ENCODE data around the gene RNU6-9.

DNA sequence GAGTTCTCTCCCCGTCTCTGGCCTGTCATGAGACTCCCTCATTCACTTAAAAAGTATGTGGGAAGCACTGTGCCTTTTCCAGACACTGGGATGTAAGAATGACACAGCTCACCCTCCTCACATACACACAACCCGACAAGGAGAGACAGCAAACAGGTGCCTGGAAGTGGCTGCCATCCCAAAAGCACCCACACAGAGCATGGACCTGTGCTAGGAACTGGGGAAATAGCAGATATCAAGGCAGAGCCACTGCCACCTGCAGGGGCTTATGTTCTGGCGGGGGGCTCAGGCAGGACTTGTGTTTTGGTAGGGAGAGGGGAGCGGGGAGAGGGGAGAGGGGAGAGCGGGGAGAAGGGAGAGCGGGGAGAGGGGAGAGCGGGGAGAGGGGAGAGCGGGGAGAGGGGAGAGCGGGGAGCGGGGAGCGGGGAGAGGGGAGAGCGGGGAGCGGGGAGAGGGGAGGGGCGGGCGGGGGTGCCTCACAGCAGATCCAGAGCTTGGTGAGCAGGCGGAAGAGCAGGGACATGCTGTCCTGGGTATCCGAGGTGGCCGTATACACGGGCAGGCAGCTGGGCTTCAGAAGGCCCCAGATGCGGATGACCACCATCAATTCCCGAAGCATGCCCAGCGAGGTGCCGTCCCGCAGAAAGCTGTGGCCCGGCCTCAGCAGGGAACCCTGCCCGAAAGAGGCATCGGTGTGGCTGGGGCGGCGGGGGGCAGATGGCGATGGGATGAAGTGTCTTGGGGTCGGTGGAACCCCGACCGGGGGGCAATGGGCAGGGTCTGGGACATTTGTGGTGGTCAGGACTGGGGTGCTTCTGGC is 21.6 kb upstream of the RNU6-9 start:
- TF ChIP-seq POLR2A (IDR thresholded peaks at IDR 0.05) = no peak
- TF ChIP-seq, protein P1, sequence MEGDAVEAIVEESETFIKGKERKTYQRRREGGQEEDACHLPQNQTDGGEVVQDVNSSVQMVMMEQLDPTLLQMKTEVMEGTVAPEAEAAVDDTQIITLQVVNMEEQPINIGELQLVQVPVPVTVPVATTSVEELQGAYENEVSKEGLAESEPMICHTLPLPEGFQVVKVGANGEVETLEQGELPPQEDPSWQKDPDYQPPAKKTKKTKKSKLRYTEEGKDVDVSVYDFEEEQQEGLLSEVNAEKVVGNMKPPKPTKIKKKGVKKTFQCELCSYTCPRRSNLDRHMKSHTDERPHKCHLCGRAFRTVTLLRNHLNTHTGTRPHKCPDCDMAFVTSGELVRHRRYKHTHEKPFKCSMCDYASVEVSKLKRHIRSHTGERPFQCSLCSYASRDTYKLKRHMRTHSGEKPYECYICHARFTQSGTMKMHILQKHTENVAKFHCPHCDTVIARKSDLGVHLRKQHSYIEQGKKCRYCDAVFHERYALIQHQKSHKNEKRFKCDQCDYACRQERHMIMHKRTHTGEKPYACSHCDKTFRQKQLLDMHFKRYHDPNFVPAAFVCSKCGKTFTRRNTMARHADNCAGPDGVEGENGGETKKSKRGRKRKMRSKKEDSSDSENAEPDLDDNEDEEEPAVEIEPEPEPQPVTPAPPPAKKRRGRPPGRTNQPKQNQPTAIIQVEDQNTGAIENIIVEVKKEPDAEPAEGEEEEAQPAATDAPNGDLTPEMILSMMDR (IDR thresholded peaks at IDR 0.05) = no peak
